Erythroblast (primary cell): ENCODE measurements around the gene SLC6A17.

ENCODE experiments used
- GATA1 ChIP-seq: IDR thresholded peaks from 2 replicates; pipeline ENCODE4 v1.6.1; 2011; ENCODE audit warnings: low read depth, mild to moderate bottlenecking, control low read depth, low read length, moderate library complexity
- POLR2A ChIP-seq: IDR thresholded peaks from 2 replicates; pipeline ENCODE4 v1.6.1; 2011; ENCODE audit warnings: mild to moderate bottlenecking, low read length

DNA sequence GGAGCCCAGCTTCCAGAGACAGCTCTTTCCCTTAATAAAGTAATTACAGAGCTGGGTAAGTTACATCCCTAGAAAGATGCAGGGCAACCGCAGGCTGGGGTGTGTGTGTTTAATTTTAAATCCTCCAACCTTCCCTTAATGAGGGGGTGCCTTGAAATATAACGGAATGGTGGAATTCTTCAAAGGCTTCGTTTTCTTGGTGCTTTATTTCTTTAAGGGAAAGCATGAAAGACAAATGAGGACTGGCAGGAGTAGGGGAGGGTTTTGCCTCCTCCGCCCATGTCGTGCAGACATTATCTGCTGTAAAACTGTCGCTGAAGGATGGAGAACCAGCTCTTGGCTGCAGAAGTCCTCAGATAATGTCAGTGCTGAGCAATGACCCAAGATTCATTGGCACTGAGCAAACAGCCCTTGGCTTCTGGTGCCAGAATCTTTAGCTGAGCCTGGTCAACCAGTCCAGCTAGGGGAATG lies 15.5 kb downstream of the SLC6A17 start:
- no peak for TF ChIP-seq POLR2A
- no peak for TF ChIP-seq GATA1
